GM23248 (cell line): ENCODE results near the gene SLC35A1.

Experiments
- EZH2 ChIP-seq: fragments of 200-600 bp; sonication (generic); IDR thresholded peaks from 2 replicates; pipeline ENCODE4 v1.6.1; 2018; ENCODE audit warnings: antibody characterized with exemption, mild to moderate bottlenecking; ENCODE audit not compliant: insufficient read depth, poor library complexity, severe bottlenecking
- EZH2phosphoT487 ChIP-seq: fragments of 200-600 bp; sonication (generic); IDR thresholded peaks from 2 replicates; pipeline ENCODE4 v1.6.1; 2018; ENCODE audit warnings: antibody characterized with exemption, moderate library complexity, mild to moderate bottlenecking, low read depth; ENCODE audit not compliant: insufficient read depth

GRCh38 chr6:87534377-87535047, 61.7 kb downstream of the SLC35A1 start:
- no peak for TF ChIP-seq EZH2phosphoT487
- no peak for TF ChIP-seq EZH2
